Neuronal stem cell (in vitro differentiated cells): ENCODE results near the gene ADAMTS17.

Experiments used
- DNase-seq: peaks from one replicate; pipeline ENCODE4 v3.0.0-alpha.2; 2013; ENCODE audit warnings: low spot score
- H2AFZ ChIP-seq: one replicate; pipeline ENCODE4 v1.6.1; 2013; ENCODE audit warnings: mild to moderate bottlenecking, low read length, inconsistent platforms
- H2AK5ac ChIP-seq: 2 replicates; pipeline ENCODE4 v1.6.1; 2013; ENCODE audit warnings: low read depth, mild to moderate bottlenecking, inconsistent platforms, low read length, moderate library complexity, mixed read lengths
- H2BK120ac ChIP-seq: 2 replicates; pipeline ENCODE4 v1.6.1; 2013; ENCODE audit warnings: low read depth, mild to moderate bottlenecking, inconsistent platforms, low read length, moderate library complexity, mixed read lengths
- H2BK12ac ChIP-seq: one replicate; pipeline ENCODE4 v1.6.1; 2013; ENCODE audit warnings: low read length, inconsistent platforms
- H2BK15ac ChIP-seq: 2 replicates; pipeline ENCODE4 v1.6.1; 2013; ENCODE audit warnings: mild to moderate bottlenecking, low read length, inconsistent platforms, mixed read lengths
- H2BK5ac ChIP-seq: one replicate; pipeline ENCODE4 v1.6.1; 2013; ENCODE audit warnings: inconsistent platforms, mild to moderate bottlenecking, low read length, moderate library complexity
- H3K14ac ChIP-seq: one replicate; pipeline ENCODE4 v1.6.1; 2013; ENCODE audit warnings: low read length, inconsistent platforms
- H3K18ac ChIP-seq: 2 replicates; pipeline ENCODE4 v1.6.1; 2013; ENCODE audit warnings: low read length, inconsistent platforms
- H3K23ac ChIP-seq: 2 replicates; pipeline ENCODE4 v1.6.1; 2013; ENCODE audit warnings: low read depth, mild to moderate bottlenecking, mixed read lengths, low read length, inconsistent platforms; ENCODE audit not compliant: poor library complexity
- H3K27ac ChIP-seq: replicated peaks from 3 replicates; pipeline ENCODE4 v1.5.1; 2013; ENCODE audit warnings: low read length, inconsistent platforms
- H3K27me3 ChIP-seq, 3 experiments: 2 replicates each; pipeline ENCODE4 v1.6.1; 2013; ENCODE audit warnings: low read length in 3 of 3, mild to moderate bottlenecking in 2 of 3, inconsistent platforms in 1 of 3, low read depth in 1 of 3, mixed read lengths in 1 of 3, moderate library complexity in 1 of 3; ENCODE audit not compliant: control insufficient read depth in 3 of 3, insufficient read depth in 3 of 3
- H3K36me3 ChIP-seq, 2 donors: replicated peaks in 1 of 2; 2 replicates each; pipeline ENCODE4 v1.6.1; 2013; ENCODE audit warnings: low read length in 2 of 2; ENCODE audit not compliant: control insufficient read depth in 2 of 2, insufficient read depth in 2 of 2
- H3K4ac ChIP-seq: 2 replicates; pipeline ENCODE4 v1.6.1; 2013; ENCODE audit warnings: inconsistent platforms, mild to moderate bottlenecking, low read length, moderate library complexity
- H3K4me1 ChIP-seq, 2 donors: 1 replicate in 1 of 2; 2 replicates in 1 of 2; pipeline ENCODE4 v1.6.1; 2013; ENCODE audit warnings: low read length in 2 of 2, low read depth in 1 of 2; ENCODE audit not compliant: control insufficient read depth in 2 of 2, insufficient read depth in 1 of 2
- H3K4me2 ChIP-seq: one replicate; pipeline ENCODE4 v1.6.1; 2013; ENCODE audit warnings: mild to moderate bottlenecking, low read length, inconsistent platforms; ENCODE audit not compliant: insufficient read depth, poor library complexity, severe bottlenecking
- H3K4me3 ChIP-seq, 2 donors: 2 replicates each; pipeline ENCODE4 v1.5.1; 2013; ENCODE audit warnings: low read length in 2 of 2, mild to moderate bottlenecking in 2 of 2, inconsistent platforms in 1 of 2, moderate library complexity in 1 of 2
- H3K79me1 ChIP-seq: one replicate; pipeline ENCODE4 v1.6.1; 2013; ENCODE audit warnings: low read depth, mild to moderate bottlenecking, inconsistent platforms, low read length, moderate library complexity
- H3K9ac ChIP-seq: one replicate; pipeline ENCODE4 v1.6.1; 2013; ENCODE audit warnings: mild to moderate bottlenecking, low read depth, low read length, inconsistent platforms; ENCODE audit not compliant: poor library complexity
- H3K9me3 ChIP-seq, 2 donors: replicated peaks in 1 of 2; 2 replicates each; pipeline versions ENCODE3 to v1.6.1; 2013; ENCODE audit warnings: low read length in 2 of 2, mild to moderate bottlenecking in 2 of 2, inconsistent platforms in 1 of 2, low read depth in 1 of 2, mixed read lengths in 1 of 2, moderate library complexity in 1 of 2; ENCODE audit not compliant: control insufficient read depth in 2 of 2, insufficient read depth in 1 of 2
- H4K8ac ChIP-seq: one replicate; pipeline ENCODE4 v1.6.1; 2013; ENCODE audit warnings: low read depth, mild to moderate bottlenecking, inconsistent platforms, low read length, moderate library complexity
- H4K91ac ChIP-seq: one replicate; pipeline ENCODE4 v1.6.1; 2013; ENCODE audit warnings: low read length, low read depth, mild to moderate bottlenecking, inconsistent platforms; ENCODE audit not compliant: poor library complexity
- WGBS, 2 donors: extraction: QIAGEN DNeasy Blood & Tissue Kit; methylation state at CpG; one replicate each; pipeline ENCODE4 v1.1.7; 2013; ENCODE audit warnings: missing lambda C conversion rate in 2 of 2, mixed read lengths in 1 of 2; ENCODE audit not compliant: insufficient read length in 2 of 2, insufficient replicate concordance in 1 of 2; ENCODE audit errors: extremely low coverage in 2 of 2; 5-methylcytosine and 5-hydroxymethylcytosine counted together

The ADAMTS17 gene

DNA sequence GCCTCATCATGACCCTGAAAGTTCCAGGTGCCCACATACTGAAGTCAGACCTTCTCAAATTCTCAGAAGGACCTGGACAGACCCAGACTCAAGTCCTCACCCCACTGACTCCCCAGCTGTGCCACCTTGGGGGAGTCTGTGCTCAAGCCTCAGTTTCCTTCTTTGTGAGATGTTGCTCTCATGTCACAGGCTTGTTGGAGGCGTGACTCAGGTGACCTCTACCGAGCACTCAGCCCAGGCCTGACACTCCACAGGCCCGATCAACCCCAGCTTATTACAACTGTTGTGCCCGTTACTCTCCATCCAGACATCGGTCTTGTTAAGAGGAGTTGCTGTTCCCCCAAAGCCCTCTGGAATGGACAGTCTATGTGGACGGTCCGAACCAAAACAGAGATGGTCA, 332.4 kb downstream of the ADAMTS17 start:
- H2BK12ac ChIP-seq: no peak overlapping the region
- no peak overlapping the region for H2BK15ac ChIP-seq
- H3K27ac ChIP-seq: no peak overlapping the region
- H3K4me2 ChIP-seq: no peak overlapping the region
- no peak overlapping the region for H3K23ac ChIP-seq
- H3K4me3 ChIP-seq: no peak overlapping the region
- no peaks in the 10 kb centered on the region for H3K36me3 ChIP-seq
- no peaks in the 10 kb centered on the region for H3K9me3 ChIP-seq
- no peak overlapping the region for H3K18ac ChIP-seq
- no peak overlapping the region for H2AK5ac ChIP-seq
- no peak overlapping the region for H3K9ac ChIP-seq
- no peak overlapping the region for H2AFZ ChIP-seq
- no peaks in the 10 kb centered on the region for H3K27me3 ChIP-seq
- no peak overlapping the region for H3K4ac ChIP-seq
- no peaks in the 10 kb centered on the region for H3K79me1 ChIP-seq
- H3K14ac ChIP-seq: no peak overlapping the region
- H2BK120ac ChIP-seq: no peak overlapping the region
- no peak overlapping the region for H4K8ac ChIP-seq
- DNase-seq: no peak
- H4K91ac ChIP-seq: no peak overlapping the region
- no peaks in the 10 kb centered on the region for H3K4me1 ChIP-seq
- H2BK5ac ChIP-seq: no peak overlapping the region
- no CpG with 5 or more reads among the region's 7 CpGs for WGBS, 2 donors

DNA sequence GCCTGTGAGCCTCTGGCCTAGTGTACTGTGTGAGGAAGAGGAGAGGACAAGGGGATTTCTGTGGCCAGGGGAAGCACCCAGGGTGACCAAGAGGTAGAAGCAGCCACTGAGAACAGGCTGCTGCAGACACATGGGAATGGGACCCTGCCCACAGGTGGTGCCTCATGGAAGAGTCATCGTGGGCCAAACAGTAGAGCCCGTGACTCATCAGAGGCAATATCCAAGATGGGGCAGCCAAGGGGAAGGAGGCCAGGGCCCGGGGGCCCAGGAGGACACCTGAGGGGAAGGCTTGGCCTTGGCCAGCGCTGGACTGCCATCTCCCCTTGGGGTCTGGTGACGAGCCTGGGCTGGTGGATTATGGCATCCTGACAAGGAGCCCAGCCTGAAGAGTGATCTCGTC, 333.5 kb downstream of the ADAMTS17 start:
- Histone ChIP-seq H3K4me3 (no peak overlapping the region), H3K9ac (no peak overlapping the region), H3K27me3 (no peaks in the 10 kb centered on the region), H3K4me2 (no peak overlapping the region), H4K91ac (no peak overlapping the region), H2AFZ (no peak overlapping the region), H3K9me3 (no peaks in the 10 kb centered on the region), H2BK12ac (peak overlapping the region; percentile 48), H2BK120ac (no peak overlapping the region), H2AK5ac (peak overlapping the region; percentile 53), H4K8ac (no peak overlapping the region), H3K36me3 (no peaks in the 10 kb centered on the region), H3K18ac (peak overlapping the region; percentile 27), H3K23ac (no peak overlapping the region), H3K27ac (no peak overlapping the region), H2BK15ac (no peak overlapping the region), H2BK5ac (no peak overlapping the region), H3K4ac (peak overlapping the region; percentile 39), H3K79me1 (no peaks in the 10 kb centered on the region), H3K4me1 (no peaks in the 10 kb centered on the region), H3K14ac (no peak overlapping the region)
- no peak for DNase-seq
- WGBS, 2 donors: no CpG with 5 or more reads among the region's 6 CpGs

DNA sequence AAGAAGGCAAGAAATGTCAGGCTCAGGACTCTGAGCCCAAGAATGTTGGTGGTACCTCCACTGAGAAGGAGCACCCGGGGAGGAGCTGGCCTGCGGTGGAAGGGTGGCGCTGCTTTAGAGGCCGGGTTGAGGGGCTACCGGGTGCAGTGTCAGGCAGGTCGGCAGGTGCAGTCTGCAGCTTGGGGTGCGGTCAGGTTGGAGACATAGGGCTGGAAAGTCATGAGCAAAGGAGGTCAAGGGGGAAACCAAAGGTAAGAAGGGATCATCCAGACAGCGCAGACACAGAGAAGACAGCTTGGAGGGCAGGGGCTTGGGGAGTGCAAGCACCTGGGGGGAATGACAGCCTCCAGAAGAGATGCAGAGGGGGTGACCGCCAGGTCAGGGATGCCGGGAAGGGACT, 334.2 kb downstream of the ADAMTS17 start:
- DNase-seq: no peak
- H3K27me3 ChIP-seq: no peaks in the 10 kb centered on the region
- peak overlapping the region; percentile 30 for H3K18ac ChIP-seq
- H3K36me3 ChIP-seq: no peaks in the 10 kb centered on the region
- H3K79me1 ChIP-seq: no peaks in the 10 kb centered on the region
- H4K8ac ChIP-seq: no peak overlapping the region
- H2AFZ ChIP-seq: no peak overlapping the region
- peak overlapping the region; percentile 54 for H2BK120ac ChIP-seq
- H2BK15ac ChIP-seq: no peak overlapping the region
- no peak overlapping the region for H3K4ac ChIP-seq
- H2BK5ac ChIP-seq: peak overlapping the region; percentile 67
- no peak overlapping the region for H3K23ac ChIP-seq
- no peak overlapping the region for H3K9ac ChIP-seq
- H3K27ac ChIP-seq: no peak overlapping the region
- WGBS, 2 donors: no CpG with 5 or more reads among the region's 10 CpGs
- peak overlapping the region; percentile 50 for H2AK5ac ChIP-seq
- H3K4me3 ChIP-seq: no peak overlapping the region
- no peaks in the 10 kb centered on the region for H3K4me1 ChIP-seq
- no peak overlapping the region for H2BK12ac ChIP-seq
- H3K4me2 ChIP-seq: no peak overlapping the region
- no peak overlapping the region for H4K91ac ChIP-seq
- no peak overlapping the region for H3K14ac ChIP-seq
- H3K9me3 ChIP-seq: no peaks in the 10 kb centered on the region

DNA sequence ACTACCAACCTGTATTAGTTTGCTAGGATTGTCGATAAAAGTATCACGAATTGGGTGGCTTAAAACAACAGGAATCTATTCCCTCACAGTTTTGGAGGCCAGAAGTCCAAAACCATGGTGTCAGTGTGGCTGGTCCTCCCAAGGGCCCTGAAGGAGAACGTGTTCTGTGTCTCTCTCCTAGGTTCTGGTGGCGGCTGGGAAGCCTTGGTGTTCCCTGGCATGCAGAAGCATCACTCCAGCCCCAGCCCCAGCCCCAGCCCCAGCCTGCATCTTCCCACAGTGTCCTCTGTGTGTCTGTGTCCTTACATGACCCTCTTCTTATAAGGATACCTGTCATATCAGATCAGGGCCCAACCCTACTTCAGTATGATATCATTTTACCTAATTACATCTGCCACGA, 336.1 kb downstream of the ADAMTS17 start:
- WGBS, 2 donors: no CpG with 5 or more reads among the region's 5 CpGs
- H2BK15ac ChIP-seq: no peak overlapping the region
- H2BK120ac ChIP-seq: no peak overlapping the region
- H3K14ac ChIP-seq: no peak overlapping the region
- H3K27me3 ChIP-seq: peaks cover 0 to 2% (median 0%) of the 10 kb centered on the region in 3 experiments
- no peak overlapping the region for H2BK5ac ChIP-seq
- no peak overlapping the region for H3K9ac ChIP-seq
- H3K36me3 ChIP-seq: no peaks in the 10 kb centered on the region
- no peak overlapping the region for H3K4me3 ChIP-seq
- no peak overlapping the region for H3K23ac ChIP-seq
- H3K4me2 ChIP-seq: no peak overlapping the region
- H3K79me1 ChIP-seq: no peaks in the 10 kb centered on the region
- no peak overlapping the region for H4K8ac ChIP-seq
- H3K18ac ChIP-seq: no peak overlapping the region
- no peaks in the 10 kb centered on the region for H3K9me3 ChIP-seq
- H2AK5ac ChIP-seq: no peak overlapping the region
- no peak overlapping the region for H2BK12ac ChIP-seq
- no peak overlapping the region for H2AFZ ChIP-seq
- H3K27ac ChIP-seq: no peak overlapping the region
- H3K4me1 ChIP-seq: peaks cover 0 to 3% of the 10 kb centered on the region in 2 donors
- DNase-seq: no peak
- no peak overlapping the region for H3K4ac ChIP-seq
- no peak overlapping the region for H4K91ac ChIP-seq
